KBM-7 (cell line): ENCODE results near the gene BCR.
A peak's percentile ranks its signal among the peaks of the same experiment; 100 is the strongest.

Source experiments
- DNase-seq: peaks from one replicate; pipeline ENCODE4 v3.0.0-alpha.2; 2015
- in situ Hi-C: fragments of 300-500 bp; cut with MboI; formaldehyde crosslinking; loops from 2 replicates; pipeline ENCODE4 v1.14.3; 2020; ENCODE audit warnings: low sequenced_read_pairs, low pct_unique_long_range_greater_than_20kb, mixed read lengths

The BCR gene

DNA sequence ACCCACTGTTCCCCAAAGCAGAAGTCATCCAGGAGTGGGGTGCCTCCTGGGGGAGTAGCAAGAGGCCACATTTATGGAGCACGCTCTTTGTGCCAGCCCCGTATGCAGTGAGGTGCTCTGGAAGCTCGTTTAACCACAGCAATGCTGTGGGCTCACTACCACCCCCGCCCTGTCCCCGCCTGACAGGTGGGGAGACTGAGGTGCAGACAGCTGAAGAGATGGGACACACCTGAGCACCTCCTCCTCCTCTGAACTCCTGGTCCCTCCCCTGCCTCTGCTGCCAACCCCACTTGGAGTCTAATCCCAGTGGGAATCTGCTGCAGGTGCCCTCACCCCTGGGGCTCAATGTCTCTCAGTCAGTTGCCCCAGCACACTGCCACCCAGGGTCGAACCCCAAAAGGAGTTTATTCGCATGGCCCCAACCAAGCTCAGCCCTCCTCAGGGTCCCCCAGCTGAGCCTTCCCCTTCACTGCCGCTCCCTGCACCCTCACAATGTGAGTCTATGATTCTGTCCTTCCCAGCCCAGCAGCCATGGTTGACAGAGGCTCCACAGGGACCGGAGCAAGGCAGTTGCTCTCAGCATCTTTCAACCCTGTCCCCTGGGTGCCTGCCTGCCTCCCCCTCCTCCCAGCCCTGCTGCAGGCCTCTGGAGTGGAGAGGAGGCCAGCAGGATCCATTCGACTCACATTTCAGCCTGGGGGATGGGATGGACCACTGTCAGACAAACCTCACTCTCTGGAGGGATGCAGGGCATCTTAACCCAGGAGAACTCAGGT is 13.3 kb upstream of the BCR start:
- in situ Hi-C loops = no loop called here

DNA sequence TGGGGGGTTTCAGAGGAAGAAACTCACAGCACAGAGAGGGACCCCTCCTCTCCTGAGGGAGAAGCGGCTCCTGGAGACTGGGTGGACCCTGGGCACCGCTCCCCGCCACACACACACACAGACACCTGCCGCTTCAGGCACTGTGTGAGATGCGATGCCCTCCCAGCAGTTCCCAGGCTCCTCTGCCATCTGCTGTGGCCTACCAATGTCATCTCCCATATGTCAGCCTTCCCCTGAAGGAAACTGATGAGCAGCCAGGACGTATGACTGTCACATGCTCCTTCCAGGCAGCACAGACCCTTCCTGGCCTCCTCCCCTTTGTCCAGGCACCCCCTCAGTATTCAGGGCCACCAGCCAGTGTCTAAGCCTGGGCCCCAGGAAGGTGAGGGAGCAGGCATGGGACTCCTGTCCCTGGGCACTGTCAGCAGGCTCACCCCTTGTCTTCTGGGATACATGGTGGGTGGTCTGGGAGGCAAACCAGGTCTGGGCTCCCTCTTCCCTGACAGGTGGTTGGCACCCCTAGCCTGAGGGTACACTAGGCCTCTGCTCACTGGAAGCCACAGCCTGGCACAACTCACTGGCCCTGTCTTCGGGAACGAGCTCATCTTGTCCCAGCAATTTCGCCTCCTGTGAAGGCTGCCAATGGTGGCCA is 11.8 kb upstream of the BCR start:
- in situ Hi-C loops = no loop called here

More for the DNA sequence above, 13.3 kb upstream of the BCR start:
- DNase-seq = no peak

DNA sequence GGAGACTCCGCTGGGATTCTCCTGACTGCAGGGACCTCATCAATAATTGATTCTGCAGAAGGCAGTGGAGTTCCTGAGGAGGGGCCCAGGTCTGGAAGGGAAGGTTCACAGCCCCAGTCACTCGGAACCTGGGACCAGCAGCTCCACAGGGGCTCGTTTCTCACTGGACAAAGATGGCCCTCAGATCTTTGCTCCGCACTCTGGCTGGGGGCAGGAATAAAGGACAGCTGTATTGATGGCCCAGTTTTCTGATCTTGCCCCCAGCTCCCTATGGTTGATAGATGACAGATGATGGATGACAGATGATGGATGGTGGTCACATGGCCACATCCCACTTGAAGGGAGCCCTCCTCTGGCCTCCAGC is 11.3 kb upstream of the BCR start:
- in situ Hi-C loops = no loop called here
- DNase-seq = no peak

More for the DNA sequence above, 11.8 kb upstream of the BCR start:
- DNase-seq = no peak

DNA sequence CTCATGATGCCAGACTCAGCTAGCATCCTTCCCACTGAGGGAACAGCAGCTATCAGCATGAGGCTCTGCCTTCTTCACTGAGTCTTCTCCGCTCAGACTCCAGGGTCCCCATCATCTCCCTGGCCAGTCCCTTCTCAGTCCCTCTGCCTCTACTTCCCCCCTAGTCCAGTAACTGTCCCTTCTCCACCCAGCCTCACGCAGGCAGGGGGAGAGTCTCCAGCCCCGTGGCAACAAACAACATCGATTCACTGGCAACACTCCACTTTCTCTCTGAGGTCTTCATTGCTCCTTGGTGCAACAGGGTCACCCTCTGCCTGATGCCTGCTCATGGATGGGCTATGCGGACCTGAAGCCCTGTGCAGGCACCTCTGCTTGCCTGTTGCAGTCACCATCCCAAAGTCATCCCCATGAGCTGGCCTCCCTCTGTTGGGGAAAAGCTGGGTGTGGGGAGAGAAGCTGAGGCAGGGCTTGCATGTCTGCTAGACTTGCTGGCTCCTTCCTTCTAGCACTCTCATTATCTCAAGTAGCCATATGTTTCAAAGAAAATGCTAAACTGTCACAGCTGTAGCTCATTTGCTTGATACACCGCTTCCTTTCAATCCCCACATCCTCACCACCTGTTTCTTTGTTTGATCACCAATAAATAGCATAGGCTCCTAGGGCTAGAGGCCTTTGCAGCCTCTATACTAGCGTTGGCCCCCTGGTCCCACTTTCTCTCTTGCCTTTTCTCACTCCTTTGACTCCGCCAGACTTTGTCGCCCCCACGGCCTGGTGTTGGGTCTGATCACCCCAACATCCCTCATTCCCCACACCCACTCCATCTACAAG is 4.3 kb upstream of the BCR start:
- peak; percentile 82 for DNase-seq
- in situ Hi-C loops = loop anchor here (10.0 kb wide), 1 partner anchor 109 kb away; no protein-coding TSS in a partner anchor

DNA sequence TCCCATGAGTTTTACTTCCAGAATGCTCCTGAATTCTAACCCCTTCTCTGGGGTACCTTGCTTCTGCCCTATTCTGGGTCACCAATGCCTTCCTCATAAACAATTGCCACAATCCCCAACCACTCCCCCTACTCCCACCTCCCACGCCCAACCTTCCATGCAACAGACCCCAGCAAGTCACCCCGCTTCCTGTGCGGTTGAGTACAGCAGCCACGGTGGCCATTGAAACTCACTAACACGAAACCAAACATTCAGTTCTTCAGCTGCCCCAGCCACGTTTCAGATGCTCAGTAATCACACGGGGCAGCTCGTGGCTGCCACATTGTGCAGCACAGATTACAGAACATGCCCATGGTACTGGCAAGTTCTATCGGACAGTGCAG is 3.7 kb upstream of the BCR start:
- in situ Hi-C loops = loop anchor here (10.0 kb wide), 1 partner anchor 108 kb away; no protein-coding TSS in a partner anchor

DNA sequence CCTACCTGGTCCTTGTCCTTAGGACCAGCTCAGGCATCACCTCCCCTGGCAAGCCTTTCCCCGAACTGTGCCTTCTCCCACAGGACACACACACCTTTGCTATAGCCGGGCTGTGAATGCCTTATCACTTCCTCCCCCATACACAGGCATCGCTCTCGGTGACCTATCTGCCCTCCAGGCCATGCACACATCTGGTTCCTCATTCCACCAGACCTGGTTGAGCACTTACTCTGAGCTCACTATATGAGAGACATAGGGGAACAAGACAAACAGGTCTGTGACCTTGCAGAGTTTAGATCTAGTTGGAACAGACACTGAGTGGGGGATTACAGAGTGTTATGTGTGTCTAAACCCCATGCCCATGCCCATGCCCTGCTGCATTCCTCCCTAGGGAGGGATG is 3.1 kb upstream of the BCR start:
- peak; percentile 84 for DNase-seq
- in situ Hi-C loops = loop anchor here (10.0 kb wide), 1 partner anchor 108 kb away; no protein-coding TSS in a partner anchor

More for the DNA sequence above, 3.7 kb upstream of the BCR start:
- peak; percentile 87 for DNase-seq

DNA sequence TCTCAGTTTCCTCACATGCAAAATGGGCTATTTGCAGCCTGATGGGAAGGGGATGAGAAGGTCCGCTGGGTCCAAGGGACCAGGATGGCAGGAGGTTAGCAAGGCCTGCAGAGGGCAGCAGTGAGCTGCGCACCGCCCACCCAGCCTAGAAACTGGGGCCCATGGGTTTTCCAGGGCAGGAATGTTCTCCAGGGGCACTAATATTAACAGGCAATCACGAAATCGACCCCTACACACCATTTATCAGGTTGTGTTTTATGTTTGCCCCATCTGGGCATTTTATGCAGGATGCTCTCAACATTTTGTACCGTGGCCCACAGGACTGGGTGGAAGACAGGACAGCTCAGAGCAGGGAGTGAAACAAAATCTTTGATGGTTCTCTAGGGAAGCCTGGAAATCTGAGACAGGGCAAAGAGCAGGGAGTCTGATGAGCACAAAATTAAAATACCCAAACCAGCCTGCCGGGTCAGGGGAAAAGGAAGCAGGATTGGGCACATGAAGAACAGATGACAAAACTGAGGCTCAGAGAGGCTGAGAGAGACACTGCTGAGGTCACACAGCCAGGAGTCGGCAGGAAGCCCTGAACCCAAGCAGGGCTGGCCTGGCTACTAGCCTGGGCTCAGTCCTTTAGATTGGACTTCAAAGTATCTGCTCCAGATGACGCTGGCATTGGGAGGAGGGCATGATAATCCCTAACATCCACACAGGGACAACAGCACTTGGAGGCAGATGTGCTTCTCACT is 1.6 kb upstream of the BCR start:
- in situ Hi-C loops = loop anchor here (10.0 kb wide), 1 partner anchor 106 kb away; no protein-coding TSS in a partner anchor
- peak; percentile 80 for DNase-seq

DNA sequence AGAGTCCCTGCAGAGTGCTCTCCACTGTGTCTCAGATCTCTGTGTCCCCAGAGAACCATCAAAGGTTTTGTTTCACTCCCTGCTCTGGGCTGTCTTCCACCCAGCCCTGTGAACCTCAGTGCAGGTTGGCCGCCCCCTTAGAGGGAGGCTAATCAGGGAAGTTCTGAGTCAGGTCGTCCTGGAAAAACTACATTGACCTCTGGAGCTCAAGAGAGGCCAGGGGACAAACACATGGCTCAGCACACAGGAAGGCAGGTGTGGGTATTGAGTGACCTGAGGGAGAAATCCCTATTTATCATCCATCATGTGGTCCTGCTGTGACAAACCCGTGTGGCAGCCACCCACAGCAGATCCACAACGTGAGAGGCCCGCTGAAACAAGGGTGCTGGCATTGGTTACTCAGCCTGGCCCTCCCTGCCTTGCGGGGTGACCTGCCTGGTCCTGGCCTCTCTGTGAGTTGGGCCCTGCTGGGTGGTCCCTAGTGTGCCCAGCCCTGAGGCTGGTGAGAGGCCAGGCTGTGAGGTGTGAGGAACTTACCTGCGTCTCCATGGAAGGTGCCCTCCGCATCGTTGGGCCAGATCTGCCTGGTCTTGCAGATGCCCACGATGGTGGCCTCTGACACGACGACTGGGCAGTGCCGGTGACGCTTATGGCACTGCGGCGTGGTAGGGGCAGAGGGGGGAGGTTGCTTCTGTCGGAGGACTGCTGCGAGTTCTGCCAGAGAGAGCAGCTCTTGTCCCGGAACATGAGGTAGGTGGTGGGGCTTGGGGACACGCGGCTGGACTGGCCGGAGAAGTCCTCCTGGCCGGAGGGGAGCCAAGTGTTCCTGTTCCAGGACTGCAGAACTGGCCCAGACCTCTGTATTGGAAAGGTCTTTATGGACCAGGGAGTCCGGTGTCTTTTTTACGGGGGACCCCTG is 669 bp upstream of the BCR start:
- no peak for DNase-seq
- in situ Hi-C loops = loop anchor here (10.0 kb wide), 1 partner anchor 105 kb away; no protein-coding TSS in a partner anchor

DNA sequence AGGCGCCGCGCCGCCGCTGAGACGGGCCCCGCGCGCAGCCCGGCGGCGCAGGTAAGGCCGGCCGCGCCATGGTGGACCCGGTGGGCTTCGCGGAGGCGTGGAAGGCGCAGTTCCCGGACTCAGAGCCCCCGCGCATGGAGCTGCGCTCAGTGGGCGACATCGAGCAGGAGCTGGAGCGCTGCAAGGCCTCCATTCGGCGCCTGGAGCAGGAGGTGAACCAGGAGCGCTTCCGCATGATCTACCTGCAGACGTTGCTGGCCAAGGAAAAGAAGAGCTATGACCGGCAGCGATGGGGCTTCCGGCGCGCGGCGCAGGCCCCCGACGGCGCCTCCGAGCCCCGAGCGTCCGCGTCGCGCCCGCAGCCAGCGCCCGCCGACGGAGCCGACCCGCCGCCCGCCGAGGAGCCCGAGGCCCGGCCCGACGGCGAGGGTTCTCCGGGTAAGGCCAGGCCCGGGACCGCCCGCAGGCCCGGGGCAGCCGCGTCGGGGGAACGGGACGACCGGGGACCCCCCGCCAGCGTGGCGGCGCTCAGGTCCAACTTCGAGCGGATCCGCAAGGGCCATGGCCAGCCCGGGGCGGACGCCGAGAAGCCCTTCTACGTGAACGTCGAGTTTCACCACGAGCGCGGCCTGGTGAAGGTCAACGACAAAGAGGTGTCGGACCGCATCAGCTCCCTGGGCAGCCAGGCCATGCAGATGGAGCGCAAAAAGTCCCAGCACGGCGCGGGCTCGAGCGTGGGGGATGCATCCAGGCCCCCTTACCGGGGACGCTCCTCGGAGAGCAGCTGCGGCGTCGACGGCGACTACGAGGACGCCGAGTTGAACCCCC is 798 bp downstream of the BCR start:
- in situ Hi-C loops = no loop called here
- no peak for DNase-seq

DNA sequence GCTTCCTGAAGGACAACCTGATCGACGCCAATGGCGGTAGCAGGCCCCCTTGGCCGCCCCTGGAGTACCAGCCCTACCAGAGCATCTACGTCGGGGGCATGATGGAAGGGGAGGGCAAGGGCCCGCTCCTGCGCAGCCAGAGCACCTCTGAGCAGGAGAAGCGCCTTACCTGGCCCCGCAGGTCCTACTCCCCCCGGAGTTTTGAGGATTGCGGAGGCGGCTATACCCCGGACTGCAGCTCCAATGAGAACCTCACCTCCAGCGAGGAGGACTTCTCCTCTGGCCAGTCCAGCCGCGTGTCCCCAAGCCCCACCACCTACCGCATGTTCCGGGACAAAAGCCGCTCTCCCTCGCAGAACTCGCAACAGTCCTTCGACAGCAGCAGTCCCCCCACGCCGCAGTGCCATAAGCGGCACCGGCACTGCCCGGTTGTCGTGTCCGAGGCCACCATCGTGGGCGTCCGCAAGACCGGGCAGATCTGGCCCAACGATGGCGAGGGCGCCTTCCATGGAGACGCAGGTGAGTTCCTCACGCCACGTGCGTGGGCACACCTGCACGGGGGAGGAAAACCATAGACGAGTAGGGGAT is 1.5 kb downstream of the BCR start:
- in situ Hi-C loops = no loop called here
- no peak for DNase-seq

DNA sequence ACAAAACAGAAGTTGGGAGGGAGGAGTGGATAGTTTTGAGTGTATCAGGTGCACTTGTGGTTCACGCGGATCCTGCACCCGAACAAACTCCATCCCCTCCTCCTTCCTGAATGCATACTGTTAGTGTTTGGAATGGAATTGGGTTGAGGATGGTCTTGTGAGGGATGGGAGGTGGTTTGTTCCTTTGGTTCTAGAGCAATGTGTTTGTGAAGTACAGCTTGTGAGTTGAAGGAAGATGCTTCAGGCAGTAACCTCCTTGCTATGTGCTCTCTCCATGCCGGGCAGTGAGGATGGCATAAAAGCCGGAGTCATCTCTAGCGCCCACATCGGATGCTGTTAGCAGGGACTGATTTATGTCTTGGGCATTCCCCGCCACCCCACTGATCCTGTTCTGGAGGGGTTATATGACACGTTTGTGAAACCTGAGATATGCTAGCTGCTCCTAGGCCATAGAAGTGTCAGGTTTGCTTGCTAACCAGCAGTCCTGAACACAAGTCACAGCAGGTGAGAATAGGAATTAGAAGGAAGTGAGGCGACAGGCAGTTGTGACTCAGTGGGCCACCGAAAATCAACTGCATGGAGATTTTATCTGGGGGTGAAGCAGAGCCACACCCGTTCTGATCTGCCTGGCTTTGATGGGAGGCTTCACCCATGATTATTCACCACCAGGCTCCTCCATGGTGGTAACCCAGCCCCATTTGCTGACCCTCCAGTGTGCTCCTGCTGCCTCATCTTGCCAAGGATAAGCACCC is 2.2 kb downstream of the BCR start:
- in situ Hi-C loops = no loop called here
- DNase-seq = peak; percentile 43

DNA sequence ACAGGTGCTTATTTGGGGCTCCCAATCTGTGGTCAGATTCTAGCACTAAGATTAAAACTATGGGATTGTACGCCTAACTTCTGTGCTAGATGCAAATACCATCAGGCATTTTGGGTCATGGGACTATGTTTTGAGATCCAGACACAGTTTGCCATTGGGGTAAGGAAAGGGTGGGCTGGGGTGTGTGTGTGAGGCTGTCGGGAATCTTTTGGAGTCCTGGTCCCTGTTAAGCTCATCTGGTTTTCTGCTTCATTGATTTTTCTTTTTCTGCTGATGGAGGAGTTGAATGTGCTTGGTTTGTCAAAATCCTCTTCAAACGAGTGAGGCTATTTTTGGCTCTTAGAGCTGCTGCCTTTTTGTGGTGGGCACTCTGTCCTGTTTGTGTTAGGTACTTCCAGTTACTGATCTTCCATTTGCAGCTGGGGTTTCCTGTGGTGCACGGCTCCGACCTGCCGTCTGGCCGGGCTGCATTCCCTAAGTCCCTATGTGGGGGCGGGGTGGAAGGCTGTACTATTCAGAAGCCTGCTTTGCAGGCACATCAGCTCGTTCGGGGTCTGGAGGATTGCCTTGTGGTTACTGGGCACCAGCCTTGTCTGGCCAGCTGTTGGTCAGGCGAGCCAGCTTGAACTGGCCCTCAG is 2.9 kb downstream of the BCR start:
- peak; percentile 92 for DNase-seq
- in situ Hi-C loops = no loop called here

DNA sequence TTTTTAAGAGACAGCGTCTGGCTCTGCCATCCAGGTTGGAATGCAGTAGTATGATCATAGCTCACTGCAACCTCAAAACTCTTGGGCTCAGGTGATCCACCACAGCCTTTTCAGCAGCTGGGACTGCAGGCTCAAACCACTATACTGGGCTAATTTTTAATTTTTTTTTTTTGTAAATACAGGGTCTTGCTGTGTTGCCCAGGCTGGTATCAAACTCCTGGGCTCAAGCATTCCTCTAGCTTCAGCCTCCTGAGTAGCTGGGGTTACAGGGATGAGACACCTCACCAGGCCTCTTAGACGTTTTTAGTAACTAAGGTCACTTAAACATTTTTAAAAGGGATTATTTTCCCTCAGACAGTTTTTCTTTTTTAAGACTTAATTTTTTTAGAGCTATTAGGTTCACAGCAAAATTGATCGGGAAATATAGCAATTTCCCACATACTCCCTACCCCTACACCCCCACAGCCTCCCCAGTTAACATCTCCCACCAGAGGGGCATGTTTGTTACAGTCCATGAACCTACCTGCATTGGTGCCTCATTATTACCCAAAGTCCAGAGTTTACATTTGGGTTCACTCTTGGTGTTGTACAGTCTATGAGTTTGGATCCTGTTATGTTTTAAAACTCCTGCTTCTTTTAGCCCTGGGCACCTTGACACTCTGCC is 3.9 kb downstream of the BCR start:
- no peak for DNase-seq
- in situ Hi-C loops = no loop called here

DNA sequence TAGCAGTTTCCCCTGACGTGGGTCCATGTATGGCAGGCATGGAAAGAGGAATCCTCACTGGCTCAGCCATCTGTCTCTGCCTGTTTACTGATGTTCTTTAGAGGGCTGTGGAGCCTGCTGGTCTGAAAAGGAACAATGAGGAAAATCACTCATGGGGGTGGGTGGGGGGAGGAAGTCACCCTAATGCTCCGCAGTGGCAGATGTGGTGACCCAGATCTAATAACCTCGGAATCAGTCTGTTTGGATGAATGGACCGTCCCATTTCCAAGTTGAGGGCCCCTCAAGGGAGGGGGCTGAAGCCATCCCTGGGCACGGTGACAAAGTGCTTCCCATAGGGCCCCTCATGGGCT is 4.4 kb downstream of the BCR start:
- peak; percentile 18 for DNase-seq
- in situ Hi-C loops = no loop called here

DNA sequence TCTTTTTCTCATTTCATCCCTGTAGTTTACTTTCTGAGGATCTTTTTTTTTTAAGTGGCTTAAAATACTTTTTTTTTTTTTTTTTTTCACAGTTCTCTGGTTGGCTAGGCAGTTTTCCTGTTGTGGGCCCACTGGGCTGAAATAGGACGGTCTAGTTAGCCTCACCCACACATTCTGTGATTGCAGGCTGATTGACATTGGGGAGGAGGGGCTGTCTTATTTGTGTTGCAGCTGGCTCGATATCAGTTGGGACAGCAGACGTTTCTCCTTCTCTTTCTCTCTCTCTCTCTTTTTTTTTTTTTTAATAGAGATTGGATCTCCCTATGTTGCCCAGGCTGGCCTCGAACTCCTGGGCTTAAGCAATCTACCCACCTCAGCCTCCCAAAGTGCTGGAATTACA is 6.9 kb downstream of the BCR start:
- DNase-seq = no peak
- in situ Hi-C loops = no loop called here
